Measurements from ENCODE around the gene KIF21B. TPM values are rescaled to one million over a fixed set of nuclear protein-coding genes. Genes with fewer than 3 reads are reported as not detected.
"Not testable (repeated sequence)": the region's sequence is repeated elsewhere in the genome, so short reads cannot be mapped to it uniquely, and the experiment has no call there.

KIF21B gene
- total RNA-seq, 1 donor from 2014 or later: 1.3 TPM

- no peak for DNase-seq (ENCODE audit: low read depth)
Measured at GRCh38 chr1:200938955-200939354, 84.6 kb downstream of the KIF21B start.

- not testable (repeated sequence) for DNase-seq (ENCODE audit: low read depth)
Measured at GRCh38 chr1:200935286-200935962, 88.1 kb downstream of the KIF21B start.

GRCh38 chr1:200934676-200935245 lies 88.8 kb downstream of the KIF21B start:
- DNase-seq (ENCODE audit: low read depth): no peak

- no peak for DNase-seq (ENCODE audit: low read depth)
Measured at GRCh38 chr1:200931776-200932175, 91.7 kb downstream of the KIF21B start.

DNA sequence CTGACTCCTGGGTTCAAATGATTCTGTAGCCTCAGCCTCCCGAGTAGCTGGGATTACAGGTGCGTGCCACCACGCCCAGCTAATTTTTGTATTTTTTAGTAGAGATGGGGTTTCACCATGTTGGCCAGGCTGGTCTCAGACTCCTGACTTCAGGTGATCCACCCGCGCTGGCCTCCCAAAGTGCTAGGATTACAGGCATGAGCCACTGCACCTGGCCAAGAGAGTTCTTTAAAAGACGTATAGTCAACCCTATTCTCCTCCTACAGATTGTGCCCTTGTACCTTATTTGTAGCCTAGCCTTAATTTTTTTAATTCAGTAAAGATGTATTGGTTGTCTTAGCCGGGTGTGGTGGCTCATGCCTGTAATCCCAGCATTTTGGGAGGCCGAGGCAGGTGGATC lies 93.2 kb downstream of the KIF21B start:
- DNase-seq (ENCODE audit: low read depth): not testable (repeated sequence)

DNA sequence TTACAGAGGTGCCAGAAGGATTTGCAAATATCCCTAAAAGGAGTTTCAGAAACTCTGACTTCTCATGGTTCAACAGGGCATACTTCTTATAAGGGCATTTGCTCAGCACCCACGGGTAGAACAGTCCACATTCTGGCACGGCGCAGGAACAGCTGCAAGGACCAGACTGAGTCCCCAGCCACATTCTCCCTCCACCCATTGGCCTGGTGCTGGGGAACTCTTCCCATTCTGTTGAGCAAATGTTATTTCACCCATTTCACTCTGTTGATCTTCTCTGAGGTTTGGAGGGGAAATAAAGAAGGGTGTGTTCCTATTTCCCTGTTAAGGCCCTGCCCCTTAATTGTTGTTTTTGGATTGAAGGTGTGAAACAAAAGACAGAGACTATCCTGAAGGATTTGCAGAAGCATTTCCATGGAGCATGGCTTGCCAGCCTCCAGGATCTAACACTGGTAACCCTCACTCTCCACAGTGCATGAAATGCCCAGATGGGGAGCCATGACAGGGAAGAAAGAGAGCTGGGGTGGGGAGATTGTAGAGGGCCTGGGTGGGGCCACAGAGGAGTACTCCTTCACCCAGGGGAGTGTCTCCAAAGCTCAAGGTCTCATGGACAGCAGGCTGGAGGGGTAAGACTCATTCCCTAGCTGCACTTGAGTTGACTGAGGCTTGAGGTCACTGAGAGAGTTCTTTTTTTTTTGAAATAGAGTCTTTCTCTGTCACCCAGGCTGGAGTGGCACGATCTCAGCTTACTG lies 93.8 kb downstream of the KIF21B start:
- DNase-seq (ENCODE audit: low read depth): no peak

DNA sequence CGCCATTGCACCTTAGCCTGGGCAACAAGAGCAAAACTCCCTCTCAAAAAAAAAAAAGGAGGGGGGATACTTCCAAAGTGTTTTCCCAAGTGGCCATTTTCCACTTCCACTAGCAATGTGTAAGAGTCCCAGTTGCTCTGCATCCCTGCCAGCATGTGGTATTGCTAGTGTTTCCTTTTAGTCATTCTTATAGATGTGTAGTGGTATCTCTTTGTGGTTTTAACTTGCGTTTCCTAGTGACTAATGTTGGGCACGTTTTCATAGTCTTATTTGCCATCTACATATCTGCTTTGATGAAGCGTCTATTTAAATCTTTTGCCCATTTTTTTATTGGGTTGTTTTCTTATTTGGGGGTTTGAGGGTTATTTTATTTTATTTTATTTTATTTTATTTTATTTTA lies 97.7 kb downstream of the KIF21B start:
- no peak for DNase-seq (ENCODE audit: low read depth)

- no peak for DNase-seq (ENCODE audit: low read depth)
Measured at GRCh38 chr1:200923601-200924000, 99.9 kb downstream of the KIF21B start.

- no peak for DNase-seq (ENCODE audit: low read depth)
Measured at GRCh38 chr1:200922406-200922805, 101.1 kb downstream of the KIF21B start.

- no peak for DNase-seq (ENCODE audit: low read depth)
Measured at GRCh38 chr1:200921571-200922110, 101.9 kb downstream of the KIF21B start.

Other genes with a start within 250 kb of the KIF21B start
- gene GPR25, start 150.7 kb downstream of the KIF21B start, total RNA-seq: 0.10 TPM in 1 of 2 replicates, not detected in the other
- gene INAVA, start 128.8 kb downstream of the KIF21B start, total RNA-seq: 28.1 and 58.5 TPM in 2 replicates
- gene CACNA1S, start 88.7 kb upstream of the KIF21B start, total RNA-seq: not detected in 2 replicates
- gene ASCL5, start 103.5 kb upstream of the KIF21B start, total RNA-seq: not detected in 2 replicates
- gene TMEM9, start 130.8 kb upstream of the KIF21B start, total RNA-seq: 155 and 163 TPM in 2 replicates
- gene IGFN1, start 167.1 kb upstream of the KIF21B start, total RNA-seq: under 0.01 and 12.1 TPM in 2 replicates